Activated CD4-positive, alpha-beta T cell treated with anti-CD3 and anti-CD28 coated beads, Interleukin-2, Interleukin-6, amounts not matched to agents 100 ng/mL and 50 ng/mL, durations not matched to agents 16 hours and 8 hours (primary cell): ENCODE measurements around the gene AXIN2.
A peak's percentile ranks its signal among the peaks of the same experiment; 100 is the strongest.
"Not testable (repeated sequence)": the region's sequence is repeated elsewhere in the genome, so short reads cannot be mapped to it uniquely, and the experiment has no call there.

Experiments
- DNase-seq: peaks from one replicate; pipeline ENCODE4 v3.0.0-alpha.2; 2020

Gene AXIN2

DNA sequence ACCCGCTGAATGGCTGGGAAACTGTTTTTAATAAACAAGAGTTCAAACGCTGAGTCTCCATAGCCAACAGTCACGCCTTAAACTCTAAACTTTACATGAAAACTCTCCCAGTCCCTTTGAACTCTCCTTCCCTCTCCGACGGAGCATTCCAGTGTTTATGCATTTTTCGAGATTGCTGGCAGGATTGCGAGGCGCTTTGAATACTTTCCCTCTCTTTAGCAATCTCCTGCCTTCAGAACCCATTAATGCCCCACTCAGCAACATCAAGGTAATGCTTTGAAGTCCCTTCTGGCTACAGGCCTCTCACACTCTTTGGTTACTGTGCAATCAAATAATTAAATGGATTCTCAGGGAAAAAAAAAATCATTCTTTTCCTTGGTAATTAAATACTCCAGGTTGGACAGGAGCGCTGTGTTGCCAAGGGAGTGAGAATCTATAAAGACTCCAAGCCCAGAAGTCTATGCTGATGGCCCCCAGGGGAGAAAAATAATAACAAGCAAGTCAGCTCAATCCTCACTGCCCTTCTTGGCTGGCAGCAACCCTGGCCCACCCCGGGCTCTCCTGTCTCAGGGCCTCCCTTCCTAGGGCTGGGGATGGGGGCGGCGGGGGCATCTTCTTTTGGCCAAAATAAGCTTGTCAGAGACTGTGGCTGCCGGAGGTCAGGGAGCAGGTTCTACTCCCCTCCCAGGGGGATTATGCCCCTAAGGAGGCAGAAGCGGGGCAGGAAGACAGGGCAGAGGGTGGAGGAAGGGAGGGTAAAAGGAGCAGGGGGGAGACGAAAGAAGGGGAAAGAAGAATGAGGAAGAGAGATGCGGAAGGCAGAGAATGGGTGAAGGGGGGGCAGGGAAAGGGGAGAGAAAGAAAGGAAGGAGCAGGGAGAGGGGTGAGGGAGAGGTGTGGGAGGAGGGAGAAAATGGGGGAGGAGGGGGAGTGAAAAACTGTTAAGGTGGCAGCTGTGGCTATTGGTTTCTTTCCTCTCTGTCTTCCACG is 45.2 kb downstream of the AXIN2 start:
- DNase-seq = no peak

DNA sequence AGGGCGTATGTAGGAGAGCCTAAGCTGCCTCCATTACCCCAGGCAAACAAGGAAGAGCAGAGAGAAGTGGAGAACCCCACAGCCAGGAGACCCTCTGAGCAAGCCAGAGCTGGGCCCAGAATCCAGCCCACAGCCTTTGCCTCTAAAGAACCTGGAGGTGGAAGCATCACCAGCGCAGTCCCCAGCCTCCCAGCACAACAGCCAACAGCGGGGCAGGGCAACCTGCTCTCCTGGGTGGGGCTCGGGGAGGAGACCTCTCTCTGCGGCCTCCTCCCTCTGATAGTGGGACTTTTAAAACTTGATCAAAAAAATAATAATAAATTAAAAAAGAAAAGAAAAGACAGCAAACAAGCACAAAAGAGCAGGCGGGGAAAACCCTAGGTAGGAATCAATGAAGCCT is 45.9 kb downstream of the AXIN2 start:
- DNase-seq = no peak

DNA sequence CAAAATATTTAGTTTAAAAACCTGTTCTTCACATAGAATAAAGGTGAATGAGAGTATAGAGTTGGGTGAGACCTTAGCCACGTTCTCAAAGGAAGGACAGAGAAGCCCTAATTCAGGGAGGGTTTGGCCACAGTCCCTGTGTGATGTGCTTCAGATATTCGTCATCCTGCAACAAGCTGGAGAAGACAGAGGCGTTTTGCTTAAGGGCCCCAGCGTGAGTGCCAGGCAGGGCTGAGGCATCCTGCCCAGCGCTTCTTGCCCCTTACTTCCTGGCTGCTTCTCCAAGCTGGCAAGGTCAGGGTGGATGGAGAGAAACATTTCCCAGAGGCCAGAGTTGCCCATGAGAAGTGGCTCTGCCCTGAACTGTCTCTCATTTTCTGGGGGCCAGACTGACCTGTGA is 46.9 kb downstream of the AXIN2 start:
- DNase-seq = peak; percentile 31

DNA sequence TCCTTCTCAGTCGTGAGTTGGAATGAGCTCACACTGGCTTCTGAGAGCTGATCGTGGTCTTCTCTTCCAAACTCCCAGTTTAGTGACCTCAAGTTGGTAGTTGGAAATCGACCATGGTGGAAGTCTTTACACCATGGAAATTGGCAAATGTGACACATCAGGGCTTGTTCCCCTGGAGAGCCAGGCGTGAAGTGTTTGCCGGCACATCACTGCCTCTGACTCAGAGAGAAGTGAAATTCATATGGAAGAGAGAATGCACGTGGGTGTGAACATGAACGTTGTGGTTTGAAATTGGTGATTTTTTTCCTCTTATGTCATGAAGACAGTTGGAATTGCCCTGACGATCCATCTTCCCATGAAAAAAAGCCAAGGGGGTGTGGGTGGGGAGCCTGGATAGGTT is 47.4 kb downstream of the AXIN2 start:
- peak; percentile 14 for DNase-seq

DNA sequence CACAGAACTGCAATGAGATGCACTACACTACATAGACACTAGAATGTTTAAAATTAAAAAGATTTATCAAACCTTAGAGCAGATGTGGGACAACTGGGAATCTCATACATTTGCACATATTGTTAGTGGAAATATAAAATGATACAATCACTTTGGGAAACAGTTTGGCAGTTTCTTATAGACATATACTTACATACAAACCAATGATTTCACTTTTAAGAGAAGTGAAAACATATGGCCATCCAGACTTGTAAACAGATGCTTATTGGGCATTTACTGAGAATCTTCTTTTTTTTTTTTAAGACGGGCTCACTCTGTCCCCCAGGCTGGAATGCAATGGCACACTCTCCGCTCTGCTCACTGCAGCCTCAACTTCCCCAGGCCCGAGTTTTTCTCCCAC is 50.1 kb downstream of the AXIN2 start:
- no peak for DNase-seq

DNA sequence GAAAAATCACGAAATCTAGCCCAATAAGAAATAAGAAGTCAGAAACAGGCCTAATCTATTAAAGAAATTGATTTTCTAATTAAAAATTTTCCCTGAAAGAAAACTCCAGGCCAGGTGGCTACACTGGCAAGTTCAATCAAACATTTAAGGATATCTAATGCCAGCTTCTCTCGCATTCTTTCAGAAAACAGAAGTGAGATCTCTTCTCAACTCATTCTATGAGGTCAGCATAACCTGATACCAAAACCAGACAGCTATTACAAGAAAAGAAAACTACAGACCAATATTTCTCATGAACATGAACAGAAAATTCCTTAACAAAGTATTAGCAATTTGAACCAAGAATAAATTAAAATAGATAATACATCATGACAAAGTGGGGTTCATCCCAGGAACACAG is 52.4 kb downstream of the AXIN2 start:
- no peak for DNase-seq

DNA sequence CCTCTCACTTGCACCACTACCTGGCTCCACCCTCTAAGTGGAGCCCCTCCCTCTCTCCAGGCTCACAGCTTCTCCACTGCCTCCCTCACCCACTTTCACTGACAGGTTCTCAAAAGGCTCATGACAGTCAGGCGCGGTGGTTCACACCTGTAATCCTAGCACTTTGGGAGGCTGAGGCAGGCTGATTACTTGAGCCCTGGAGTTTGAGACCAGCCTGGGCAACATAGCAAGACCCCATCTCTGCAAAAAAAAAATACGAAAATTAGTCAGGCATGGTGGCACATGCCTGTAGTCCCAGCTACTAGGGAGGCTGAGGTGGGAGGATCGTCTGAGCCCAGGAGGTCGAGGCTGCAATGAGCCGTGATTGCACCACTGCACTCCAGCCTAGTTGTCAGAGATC is 56.8 kb downstream of the AXIN2 start:
- DNase-seq = not testable (repeated sequence)

DNA sequence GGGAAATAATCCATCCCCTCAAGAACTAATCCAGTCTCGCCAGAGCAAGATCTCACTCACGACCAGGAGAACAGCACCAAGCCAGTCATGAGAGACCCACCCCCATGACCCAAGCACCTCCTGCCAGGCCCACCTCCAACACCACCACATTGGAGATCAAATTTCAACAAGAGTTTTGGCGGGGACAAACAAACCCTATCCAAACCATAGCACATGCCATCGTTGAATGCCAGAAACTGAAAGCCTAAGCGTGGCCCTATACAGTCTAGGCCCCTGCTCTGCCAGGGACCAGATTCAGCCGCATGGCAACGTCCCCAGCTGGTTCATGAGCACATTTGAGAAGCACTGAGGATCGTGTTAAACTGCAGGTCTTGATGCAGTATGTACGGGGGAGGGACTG is 57.3 kb downstream of the AXIN2 start:
- DNase-seq = no peak

DNA sequence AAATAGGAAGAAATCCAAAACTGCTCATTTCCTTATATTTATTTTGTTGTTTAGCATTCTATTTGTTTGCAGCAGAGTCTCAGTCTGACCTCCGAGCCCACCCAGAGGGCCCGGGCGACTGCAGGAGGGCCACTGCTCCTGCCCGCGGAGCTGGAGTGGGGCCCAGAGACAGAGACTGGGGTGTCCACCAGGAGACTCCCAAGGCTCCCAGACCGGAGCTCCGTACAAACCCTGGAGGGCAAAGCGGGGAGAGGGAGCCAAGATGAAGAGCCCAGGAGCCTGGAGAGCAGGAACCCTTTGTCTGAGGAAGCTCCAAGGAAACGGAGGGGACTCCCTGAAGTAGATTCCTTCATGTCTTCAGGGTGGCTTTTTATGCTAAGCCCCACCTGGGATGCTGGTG is 57.9 kb downstream of the AXIN2 start:
- DNase-seq = no peak

DNA sequence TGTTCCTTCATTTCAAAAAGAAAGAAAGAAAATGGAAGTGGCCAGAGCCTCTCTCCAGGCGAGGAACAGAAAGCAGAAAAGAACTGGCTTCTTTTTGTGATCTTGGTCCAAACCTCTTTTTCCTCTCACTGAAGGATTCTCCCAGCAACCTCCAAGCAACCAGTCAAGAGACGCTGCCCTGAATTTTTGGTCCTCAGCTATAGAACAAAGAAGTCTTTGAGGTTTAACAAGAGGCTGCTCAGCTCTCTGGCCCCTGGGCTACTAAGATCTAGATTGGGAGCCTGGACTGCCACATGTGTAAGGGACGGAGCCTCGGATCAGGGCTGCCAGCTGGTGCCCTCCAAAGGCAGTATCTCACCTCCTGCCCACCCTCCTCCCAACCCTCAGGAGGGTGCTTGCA is 62.6 kb downstream of the AXIN2 start:
- DNase-seq = no peak

DNA sequence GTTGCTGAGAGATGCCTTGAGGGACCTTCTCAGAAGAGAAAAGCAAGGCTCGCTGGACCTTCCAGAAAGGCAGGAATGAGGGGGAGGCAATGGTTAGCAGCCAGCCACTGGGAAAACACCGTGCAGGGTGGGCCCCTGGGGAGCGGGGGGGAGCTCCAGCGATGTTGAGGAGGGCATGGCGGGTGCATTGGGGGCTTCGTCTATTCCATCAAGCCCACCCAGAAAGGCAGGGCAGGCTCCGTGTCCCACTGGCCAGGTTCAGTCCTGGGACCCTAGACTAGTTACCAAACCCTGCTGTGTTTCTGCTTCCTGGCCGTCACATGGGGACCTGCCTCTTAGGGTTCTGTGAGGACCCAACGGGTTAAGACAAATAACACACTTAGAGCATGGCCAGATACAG is 64.6 kb downstream of the AXIN2 start:
- no peak for DNase-seq

DNA sequence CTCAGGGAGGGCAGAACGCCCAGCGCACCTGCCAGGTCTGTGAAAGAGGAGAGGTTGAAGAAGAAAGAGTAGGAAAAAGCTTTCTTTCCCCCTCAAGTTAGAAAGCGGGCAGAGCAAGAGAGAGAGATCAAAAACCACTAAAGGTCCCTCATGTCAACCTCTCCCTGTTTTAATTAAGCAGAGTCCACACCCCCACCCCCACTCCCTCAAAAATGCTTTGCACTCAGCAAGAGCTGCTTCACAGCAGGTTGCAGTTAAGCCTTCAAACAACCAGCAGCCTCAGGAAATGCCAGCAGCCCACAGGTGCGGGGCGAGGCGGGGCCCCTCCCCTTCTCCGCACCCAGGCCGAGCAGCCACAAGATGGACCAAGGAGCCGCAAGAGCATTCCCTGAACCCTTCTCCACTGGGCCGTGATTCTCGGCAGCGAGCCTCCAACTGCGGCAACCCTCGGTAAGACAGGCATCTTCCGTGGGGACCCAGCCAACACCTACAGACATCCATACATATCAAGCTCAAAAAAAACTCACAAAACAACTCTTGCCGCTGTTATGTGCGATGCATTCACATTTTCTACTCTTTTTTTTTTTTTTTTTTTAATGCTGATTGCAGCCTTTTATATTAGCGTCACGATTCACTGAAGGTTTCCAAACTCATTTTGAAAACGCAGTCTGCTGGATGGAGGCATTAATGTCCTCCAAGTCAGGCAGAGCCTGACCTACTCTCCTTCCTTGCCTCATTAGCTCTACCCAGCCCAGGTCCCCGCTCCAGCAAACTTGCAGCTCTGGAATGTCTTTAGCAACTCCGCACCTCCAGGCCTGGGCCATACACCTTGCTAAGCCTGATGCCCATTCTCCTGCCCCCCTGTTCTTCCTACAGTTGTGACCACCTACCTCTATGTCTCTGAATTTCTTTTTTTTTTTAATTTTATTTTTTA is 66.1 kb downstream of the AXIN2 start:
- DNase-seq = no peak

DNA sequence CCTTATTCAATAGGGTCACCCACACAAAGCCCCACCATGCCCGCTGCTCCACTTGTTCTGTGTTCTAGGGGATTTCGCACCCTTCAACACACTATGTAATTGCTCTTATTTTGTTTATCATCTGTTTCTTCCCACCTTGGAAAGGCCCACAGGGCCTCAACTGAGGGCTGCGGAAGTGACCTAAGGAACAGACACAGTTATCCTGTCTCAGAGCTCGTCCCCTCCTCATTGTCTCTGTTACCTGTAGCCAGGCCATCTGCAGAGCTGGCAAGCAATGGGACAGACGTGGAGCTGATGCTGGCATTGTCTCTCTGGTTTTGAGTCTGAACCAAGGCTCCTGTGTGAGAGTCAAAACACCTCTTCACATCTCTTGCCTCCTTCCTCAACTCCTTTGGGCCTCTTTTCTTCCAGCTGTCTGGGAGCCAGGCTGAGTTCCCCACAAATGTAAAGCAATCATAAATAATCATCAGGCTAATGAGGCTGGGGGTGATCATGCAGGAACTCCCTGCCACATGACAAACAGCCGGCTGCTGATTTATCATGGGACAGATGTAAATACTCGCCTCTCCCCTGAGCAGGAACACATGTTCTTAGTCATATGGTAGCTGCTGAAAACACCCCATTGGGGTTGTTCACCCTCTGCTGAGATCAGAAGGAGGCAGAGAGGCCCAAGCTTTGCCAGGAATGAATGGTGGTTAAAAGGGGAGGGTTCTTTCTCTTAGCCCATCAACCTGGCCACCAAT is 71.9 kb downstream of the AXIN2 start:
- DNase-seq = no peak

DNA sequence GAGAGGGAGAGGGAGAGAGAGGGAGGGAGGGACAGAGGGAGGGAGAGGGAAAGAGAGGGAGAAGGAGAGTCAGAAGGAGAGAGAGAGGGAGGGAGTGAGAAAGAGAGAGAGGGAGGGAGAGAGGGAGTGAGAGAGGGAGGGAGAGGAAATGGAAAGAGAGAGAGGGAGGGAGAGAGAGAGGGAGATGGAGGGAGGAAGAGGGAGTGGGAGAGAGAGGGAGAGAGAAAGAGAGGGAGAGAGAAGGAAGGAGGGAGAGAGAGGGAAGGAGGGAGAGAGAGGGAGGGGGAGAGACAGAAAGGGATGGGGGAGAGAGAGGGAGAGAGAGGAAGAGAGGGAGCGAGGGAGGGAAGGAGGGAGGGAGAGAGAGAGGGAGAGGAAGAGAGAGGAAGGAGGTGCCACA is 72.8 kb downstream of the AXIN2 start:
- no peak for DNase-seq

DNA sequence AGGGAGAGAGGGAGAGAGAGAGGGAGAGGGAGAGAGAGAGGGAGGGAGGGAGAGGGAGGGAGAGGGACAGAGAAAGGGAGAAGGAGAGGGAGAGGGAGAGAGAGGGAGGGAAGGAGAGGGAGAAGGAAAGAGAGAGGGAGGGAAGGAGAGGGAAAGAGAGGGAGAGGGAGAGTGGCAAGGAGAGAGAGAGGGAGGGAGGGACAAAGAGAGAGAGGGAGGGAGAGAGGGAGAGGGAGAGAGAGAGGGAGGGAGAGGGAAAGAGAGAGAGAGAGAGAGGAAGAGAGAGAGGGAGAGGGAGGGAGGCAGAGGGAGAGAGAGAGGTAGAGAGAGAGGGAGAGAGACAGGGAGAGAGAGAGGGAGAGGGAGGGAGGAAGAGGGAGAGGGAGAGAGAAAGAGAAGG is 73.5 kb downstream of the AXIN2 start:
- DNase-seq = no peak

DNA sequence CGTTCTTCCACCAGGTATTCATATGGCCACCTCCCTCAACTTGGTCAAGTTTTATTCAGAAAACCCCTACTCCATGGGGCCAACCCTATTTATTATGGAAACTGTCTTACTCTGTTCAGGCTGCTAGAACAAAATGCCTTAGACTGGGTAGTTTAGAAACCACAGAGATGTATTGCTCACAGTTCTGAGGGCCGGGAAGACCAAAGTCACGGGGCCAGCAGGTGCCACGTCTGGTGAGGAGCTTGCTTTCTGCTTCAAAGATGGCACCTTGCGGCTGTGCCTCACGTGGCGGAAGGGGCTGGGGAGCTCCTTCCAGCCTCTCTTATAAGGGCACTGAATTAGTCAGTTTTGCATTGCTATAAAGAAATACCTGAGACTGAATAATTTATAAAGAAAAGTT is 74.3 kb downstream of the AXIN2 start:
- no peak for DNase-seq

DNA sequence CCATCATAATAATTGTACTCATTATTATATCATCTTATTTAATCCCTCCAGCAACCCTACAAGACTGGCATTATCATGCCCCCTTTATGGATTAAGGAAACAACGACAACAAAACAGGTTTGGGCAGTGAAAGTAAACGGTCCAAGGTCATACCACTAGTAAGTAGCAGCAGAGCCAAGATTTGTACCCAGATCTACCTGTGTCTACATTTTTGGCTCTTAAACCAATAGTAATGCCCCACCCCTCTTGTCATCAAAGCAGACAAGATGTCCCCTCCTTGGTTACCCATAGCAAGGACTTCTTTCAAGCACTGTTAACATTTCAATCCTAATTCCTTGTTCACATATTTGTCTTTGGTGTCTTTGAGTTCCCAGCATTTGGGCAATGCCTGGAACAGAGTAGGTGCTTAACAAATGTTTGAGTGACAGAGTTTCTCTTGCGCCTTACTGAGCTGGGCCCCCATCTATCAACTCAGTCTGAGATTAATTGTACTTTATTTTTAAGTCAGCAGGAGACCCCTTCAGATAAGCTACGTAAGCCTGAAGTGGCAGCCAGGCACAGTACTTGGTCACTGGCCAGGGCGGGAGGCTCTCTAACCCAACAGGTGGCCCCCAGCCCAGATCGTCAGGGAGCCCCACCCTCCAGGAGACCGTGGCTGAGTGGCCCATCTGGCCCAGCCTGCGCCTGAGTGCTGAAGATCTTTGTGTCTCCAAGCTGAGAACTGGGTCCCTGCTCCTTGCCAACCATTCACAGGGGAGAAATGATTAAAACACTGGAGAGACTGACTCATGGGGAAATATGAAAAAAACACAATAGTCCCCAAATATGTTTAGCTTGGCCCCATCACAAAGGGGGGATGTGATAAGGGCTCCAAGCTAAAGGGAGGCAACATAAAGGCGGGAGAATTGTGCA is 75.8 kb downstream of the AXIN2 start:
- DNase-seq = no peak

DNA sequence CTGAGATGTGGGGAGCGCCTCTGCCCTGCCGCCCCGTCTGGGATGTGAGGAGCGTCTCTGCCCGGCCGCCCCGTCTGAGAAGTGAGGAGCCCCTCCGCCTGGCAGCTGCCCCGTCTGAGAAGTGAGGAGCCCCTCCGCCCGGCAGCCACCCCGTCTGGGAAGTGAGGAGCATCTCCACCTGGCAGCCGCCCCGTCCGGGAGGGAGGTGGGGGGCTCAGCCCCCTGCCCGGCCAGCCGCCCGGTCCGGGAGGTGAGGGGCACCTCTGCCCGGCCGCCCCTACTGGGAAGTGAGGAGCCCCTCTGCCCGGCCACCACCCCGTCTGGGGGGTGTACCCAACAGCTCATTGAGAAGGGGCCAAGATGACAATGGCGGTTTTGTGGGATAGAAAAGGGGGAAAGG is 77.0 kb downstream of the AXIN2 start:
- not testable (repeated sequence) for DNase-seq

DNA sequence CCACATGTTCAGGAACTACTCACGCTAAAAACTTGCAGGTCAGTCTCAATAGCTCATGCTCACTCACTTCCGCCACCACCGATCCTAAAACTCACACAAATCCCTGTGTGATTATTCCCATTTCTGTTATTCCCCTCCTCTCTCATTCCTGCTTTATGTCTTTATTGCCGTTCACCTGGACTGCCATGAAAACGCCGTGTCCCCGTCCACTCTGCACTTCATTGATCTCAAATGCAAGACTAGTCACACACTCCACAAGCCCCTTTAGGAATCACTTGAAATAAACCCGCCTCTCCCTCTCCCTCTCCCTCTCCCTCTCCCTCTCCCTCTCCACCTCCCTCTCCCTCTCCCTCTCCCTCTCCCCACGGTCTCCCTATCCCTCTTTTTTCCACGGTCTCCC is 78.0 kb downstream of the AXIN2 start:
- DNase-seq = no peak

DNA sequence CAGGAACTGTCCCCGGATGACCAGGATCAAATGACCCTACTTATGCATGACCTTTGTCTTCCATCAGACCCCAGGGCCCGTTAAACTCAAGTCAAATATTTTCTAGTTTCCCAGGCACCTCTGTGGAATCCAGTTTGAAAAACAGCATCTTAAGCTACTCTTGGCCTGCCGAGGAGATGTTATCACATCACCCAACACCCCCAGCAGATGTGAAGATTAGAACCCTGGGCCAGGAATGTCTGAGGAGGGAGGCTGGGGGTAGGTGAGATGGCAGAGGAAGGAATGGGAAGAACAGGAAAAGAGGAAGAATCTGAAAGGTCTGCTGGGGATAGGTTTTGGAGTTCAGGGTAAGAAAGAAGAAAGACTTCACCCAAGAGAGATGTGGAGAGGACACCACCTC is 79.2 kb downstream of the AXIN2 start:
- no peak for DNase-seq

DNA sequence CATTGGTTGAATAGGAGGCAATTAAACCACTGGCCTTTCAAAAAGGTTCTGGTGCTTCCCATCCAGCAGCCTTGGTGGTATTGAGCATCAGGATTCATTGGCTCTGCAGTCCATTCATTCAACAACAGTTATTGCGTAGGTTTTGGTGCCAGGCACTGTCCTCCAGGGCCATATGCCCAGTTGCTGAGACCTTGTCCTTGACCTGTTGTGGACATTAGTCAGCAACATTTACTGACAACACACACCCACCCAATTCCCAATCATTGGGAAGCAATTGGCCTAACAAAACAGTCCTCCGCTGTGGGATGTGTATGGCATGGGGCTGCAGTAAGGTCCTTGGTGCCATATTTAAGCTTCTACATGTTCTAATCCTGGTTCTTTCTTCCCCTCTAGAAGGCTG is 82.2 kb downstream of the AXIN2 start:
- no peak for DNase-seq
